RWPE2 (cell line): ENCODE measurements around the gene DTYMK.

ENCODE experiments used
- ATAC-seq: fragments of 200-7000 bp; cut with Tn5 transposase; 3 replicates; pipeline ENCODE4 v1.9.1; 2021; ENCODE audit warnings: low read depth
- DNase-seq: peaks from one replicate; pipeline ENCODE4 v3.0.0-alpha.2; 2020; ENCODE audit warnings: low spot score
- H3K27ac ChIP-seq: fragments of 450-650 bp; 2 replicates; pipeline ENCODE4 v1.5.1; 2017; ENCODE audit warnings: mild to moderate bottlenecking; ENCODE audit not compliant: poor library complexity, severe bottlenecking
- H3K27me3 ChIP-seq: fragments of 250-450 bp; sonication (Bioruptor Pico); 2 replicates; pipeline ENCODE4 v1.5.1; 2021; ENCODE audit warnings: mild to moderate bottlenecking, moderate library complexity; ENCODE audit not compliant: insufficient read depth, poor library complexity, severe bottlenecking
- H3K36me3 ChIP-seq: fragments of 250-450 bp; sonication (Bioruptor Pico); 2 replicates; pipeline ENCODE4 v1.5.1; 2020; ENCODE audit warnings: low read depth, mild to moderate bottlenecking, moderate library complexity
- H3K4me1 ChIP-seq: fragments of 250-450 bp; sonication (Bioruptor Pico); 2 replicates; pipeline ENCODE4 v1.5.1; 2021; ENCODE audit warnings: mild to moderate bottlenecking, moderate library complexity; ENCODE audit not compliant: insufficient read depth, poor library complexity, severe bottlenecking
- H3K4me3 ChIP-seq: fragments of 250-450 bp; sonication (Bioruptor Pico); 2 replicates; pipeline ENCODE4 v1.5.1; 2021; ENCODE audit warnings: mild to moderate bottlenecking, moderate library complexity; ENCODE audit not compliant: severe bottlenecking
- H3K9me3 ChIP-seq: fragments of 250-450 bp; sonication (Bioruptor Pico); 2 replicates; pipeline ENCODE4 v1.5.1; 2021; ENCODE audit warnings: mild to moderate bottlenecking, moderate library complexity; ENCODE audit not compliant: severe bottlenecking
- CTCF ChIP-seq: fragments of 450-650 bp; IDR thresholded peaks from one replicate; pipeline ENCODE4 v1.5.1; 2017; ENCODE audit warnings: mild to moderate bottlenecking, moderate library complexity; ENCODE audit not compliant: poor library complexity, severe bottlenecking

The DTYMK gene

GRCh38 chr2:241719093-241719492, 32.5 kb upstream of the DTYMK start:
- H3K27ac ChIP-seq: no peak overlapping the region
- no peak overlapping the region for H3K4me3 ChIP-seq
- TF ChIP-seq CTCF: no peak
- H3K4me1 ChIP-seq: no peaks in the 10 kb centered on the region
- no peaks in the 10 kb centered on the region for H3K27me3 ChIP-seq
- H3K9me3 ChIP-seq: no peaks in the 10 kb centered on the region
- ATAC-seq (no peak), DNase-seq (no peak)
- H3K36me3 ChIP-seq: peaks cover 38% of the 10 kb centered on the region

DNA sequence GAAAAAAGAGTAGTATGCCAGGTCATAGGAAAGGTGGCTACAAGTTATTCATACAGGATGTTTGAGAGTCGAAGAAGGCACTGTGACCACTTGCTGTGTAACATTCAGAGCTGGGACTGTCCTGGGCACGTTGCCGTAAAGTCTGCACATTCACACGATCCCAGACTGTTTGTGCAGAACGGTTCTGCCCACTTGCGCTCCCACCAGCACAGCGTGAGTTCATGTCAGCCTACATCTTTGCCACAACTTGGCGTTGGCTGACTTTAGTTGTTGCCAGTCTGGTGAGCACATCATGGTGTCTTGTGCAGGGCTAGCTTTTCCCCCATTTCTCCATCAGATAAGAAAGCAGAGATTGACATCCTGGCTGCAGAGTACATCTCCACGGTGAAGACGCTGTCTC, 22.3 kb upstream of the DTYMK start:
- DNase-seq (no peak), ATAC-seq (no peak)
- peaks cover 87% of the 10 kb centered on the region for H3K36me3 ChIP-seq
- no peaks in the 10 kb centered on the region for H3K4me1 ChIP-seq
- H3K27me3 ChIP-seq: no peaks in the 10 kb centered on the region
- H3K4me3 ChIP-seq: no peak overlapping the region
- H3K9me3 ChIP-seq: no peaks in the 10 kb centered on the region
- no peak for TF ChIP-seq CTCF
- H3K27ac ChIP-seq: no peak overlapping the region

DNA sequence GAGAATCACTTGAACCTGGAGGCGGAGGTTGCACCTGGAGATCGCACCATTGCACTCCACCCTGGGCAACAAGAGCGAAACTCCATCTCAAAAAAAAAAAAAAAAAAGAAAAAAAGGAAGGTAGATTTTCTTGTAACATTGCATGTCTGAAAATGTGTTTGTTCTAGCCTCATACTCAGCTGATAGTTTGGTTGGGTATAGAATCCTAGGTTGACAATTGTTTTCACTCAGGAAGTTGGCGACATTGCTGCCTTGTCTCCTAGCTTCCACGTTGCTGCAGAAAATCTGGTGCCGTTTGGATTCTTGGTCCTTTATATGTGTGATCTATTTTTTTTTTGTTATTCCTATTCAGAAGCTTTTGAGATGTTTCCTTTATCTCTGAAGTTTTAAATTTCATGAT, 19.9 kb upstream of the DTYMK start:
- TF ChIP-seq CTCF: no peak
- ATAC-seq (no peak), DNase-seq (no peak)
- Histone ChIP-seq H3K4me3 (no peak overlapping the region), H3K27ac (no peak overlapping the region), H3K4me1 (no peaks in the 10 kb centered on the region), H3K36me3 (peaks cover 70% of the 10 kb centered on the region), H3K9me3 (no peaks in the 10 kb centered on the region), H3K27me3 (no peaks in the 10 kb centered on the region)

DNA sequence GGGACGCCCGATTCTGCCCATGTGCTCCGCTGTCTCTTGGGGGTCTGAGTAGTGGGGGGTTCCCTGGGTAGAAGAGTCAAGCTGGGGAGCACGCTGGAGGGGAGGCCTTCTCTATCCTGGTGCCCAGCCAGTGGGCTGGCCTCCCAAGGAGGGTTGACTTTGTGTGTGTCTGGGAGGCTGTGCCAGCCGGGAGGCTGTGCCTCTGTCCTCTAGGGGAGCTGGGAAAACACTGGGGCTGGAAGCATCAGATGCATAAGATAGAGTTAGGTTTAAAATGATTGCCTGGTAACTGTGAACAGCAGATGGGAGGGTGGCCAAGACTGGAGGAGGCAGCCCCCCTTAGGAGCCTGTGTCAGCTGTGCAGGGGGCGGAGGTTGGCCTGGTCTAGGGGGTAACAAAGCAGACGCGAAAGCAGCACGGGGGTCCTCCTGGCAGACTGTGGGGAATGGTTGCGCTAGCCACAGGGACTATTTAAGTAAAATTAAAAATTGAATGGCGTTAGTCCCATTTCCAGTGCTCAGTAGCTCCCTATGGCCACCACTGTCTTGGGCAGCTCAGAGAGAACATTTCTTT, 16.5 kb upstream of the DTYMK start:
- Histone ChIP-seq H3K36me3 (peaks cover 38% of the 10 kb centered on the region), H3K4me1 (peaks cover 5% of the 10 kb centered on the region), H3K4me3 (peak overlapping the region; percentile 63), H3K27me3 (no peaks in the 10 kb centered on the region), H3K27ac (peak overlapping the region; percentile 74), H3K9me3 (no peaks in the 10 kb centered on the region)
- no peak for ATAC-seq
- no peak for DNase-seq
- no peak for TF ChIP-seq CTCF

- Histone ChIP-seq H3K9me3 (no peaks in the 10 kb centered on the region), H3K36me3 (peaks cover 33% of the 10 kb centered on the region), H3K27ac (peak overlapping the region; percentile 74), H3K4me1 (peaks cover 5% of the 10 kb centered on the region), H3K4me3 (peak overlapping the region; percentile 63), H3K27me3 (no peaks in the 10 kb centered on the region)
- peak; percentile 86 for DNase-seq
- peak; percentile 72 for TF ChIP-seq CTCF
- ATAC-seq: peak; percentile 77
Measured at GRCh38 chr2:241702155-241703031, 15.8 kb upstream of the DTYMK start.
